Measurements from ENCODE around the gene CPHXL. TPM values are rescaled to one million over a fixed set of nuclear protein-coding genes. Genes with fewer than 3 reads are reported as not detected.
A peak's percentile ranks its signal among the peaks of the same experiment; 100 is the strongest.

The CPHXL gene
- not detected for total RNA-seq
- polyA plus RNA-seq, result not detected
- total RNA-seq, result 0 reads per million in 6 experiments

DNA sequence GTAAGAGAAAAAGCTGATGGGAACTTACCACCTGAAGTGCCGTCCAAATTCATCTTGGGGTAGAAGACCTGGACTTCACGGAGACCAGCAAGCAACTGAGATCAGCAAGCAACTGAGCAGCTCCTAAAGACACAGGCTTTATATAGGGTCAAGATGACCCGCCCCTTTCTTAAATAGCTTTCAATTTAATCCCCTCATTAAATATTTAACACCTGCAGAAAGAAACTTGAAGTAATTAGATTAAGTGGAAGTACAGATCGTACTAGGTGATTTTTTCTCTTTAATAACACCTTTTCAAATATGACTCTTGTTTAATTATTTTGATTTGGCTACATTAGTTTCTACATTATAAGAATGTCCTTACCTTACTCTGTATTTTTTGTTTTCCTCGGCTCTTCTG lies at the start of gene CPHXL:
CPHXL (minus strand) TSS at position 101 of the 400 bp plus-strand sequence; CDS start at position 53, 48 bp downstream.
- H3K27ac Mint-ChIP-seq, result no peak within 1 kb of the TSS
- no peaks in the 10 kb centered on the region for H3K36me3 Mint-ChIP-seq
- POLR2A ChIA-PET, result no interaction called here
- H3K4me1 Mint-ChIP-seq, result no peaks in the 10 kb centered on the region
- no peak within 1 kb of the TSS for H3K4me3 Mint-ChIP-seq
- peaks cover 0 to 13% (median 4%) of the 10 kb centered on the region in 9 donors for H3K9me3 Mint-ChIP-seq
- ATAC-seq (no peak), DNase-seq (no peak)
- peaks cover 0 to 9% (median 7%) of the 10 kb centered on the region in 5 donors for H3K27me3 Mint-ChIP-seq

DNA sequence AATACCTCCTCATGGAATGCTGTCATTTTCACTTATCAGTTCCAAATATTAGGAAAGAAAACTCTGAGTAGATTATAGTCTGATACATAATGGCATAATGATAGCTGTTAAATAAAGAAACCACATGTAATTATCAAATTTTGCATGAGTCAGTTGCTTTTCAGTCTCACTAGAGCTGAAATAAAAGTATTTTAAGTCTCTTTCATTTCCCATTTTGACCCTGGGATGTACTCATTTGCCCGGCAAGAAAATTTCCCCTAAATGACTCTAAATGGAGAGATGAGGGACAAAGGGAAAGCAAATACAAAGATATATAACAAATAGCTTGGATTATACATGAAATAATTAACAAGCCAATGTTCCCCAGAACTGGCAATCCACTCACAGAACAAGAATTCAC lies 47.9 kb upstream of the CPHXL start:
- H3K4me1 Mint-ChIP-seq, result no peaks in the 10 kb centered on the region
- peaks cover 0 to 6% (median 0%) of the 10 kb centered on the region in 9 donors for H3K9me3 Mint-ChIP-seq
- H3K27me3 Mint-ChIP-seq, result peaks cover 13 to 53% (median 30%) of the 10 kb centered on the region in 5 donors
- H3K36me3 Mint-ChIP-seq, result peaks cover 0 to 10% (median 0%) of the 10 kb centered on the region in 3 donors
- POLR2A ChIA-PET, result no interaction called here
- no peak for ATAC-seq
- no peak overlapping the region for H3K27ac Mint-ChIP-seq
- no peak for DNase-seq
- H3K4me3 Mint-ChIP-seq, result no peak overlapping the region

DNA sequence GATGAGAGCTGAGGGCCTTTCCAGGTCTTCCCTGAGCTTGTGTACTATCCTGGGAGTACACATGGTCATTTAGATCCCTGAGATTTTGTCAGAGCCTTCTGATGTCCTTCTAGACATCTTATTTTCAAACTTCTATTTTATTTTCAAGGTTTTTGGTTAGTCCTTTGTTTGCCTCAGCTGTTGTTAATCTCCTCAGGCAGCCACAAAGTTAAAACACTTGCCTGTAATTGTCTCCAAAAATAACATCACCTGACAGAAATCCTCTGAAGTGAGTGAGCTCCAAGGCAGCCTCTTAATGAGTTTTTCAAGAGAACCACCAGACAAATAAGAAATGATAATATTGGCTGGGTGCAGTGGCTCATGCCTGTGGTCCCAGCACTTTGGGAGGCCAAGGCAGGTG lies 43.8 kb upstream of the CPHXL start:
- no peak overlapping the region for H3K27ac Mint-ChIP-seq
- peaks cover 6 to 24% (median 17%) of the 10 kb centered on the region in 5 donors for H3K27me3 Mint-ChIP-seq
- H3K36me3 Mint-ChIP-seq, result peaks cover 0 to 10% (median 0%) of the 10 kb centered on the region in 3 donors
- H3K4me1 Mint-ChIP-seq, result no peaks in the 10 kb centered on the region
- no peak for DNase-seq
- POLR2A ChIA-PET, result no interaction called here
- ATAC-seq, result no peak
- peaks cover 0 to 6% (median 0%) of the 10 kb centered on the region in 9 donors for H3K9me3 Mint-ChIP-seq
- H3K4me3 Mint-ChIP-seq, result no peak overlapping the region

DNA sequence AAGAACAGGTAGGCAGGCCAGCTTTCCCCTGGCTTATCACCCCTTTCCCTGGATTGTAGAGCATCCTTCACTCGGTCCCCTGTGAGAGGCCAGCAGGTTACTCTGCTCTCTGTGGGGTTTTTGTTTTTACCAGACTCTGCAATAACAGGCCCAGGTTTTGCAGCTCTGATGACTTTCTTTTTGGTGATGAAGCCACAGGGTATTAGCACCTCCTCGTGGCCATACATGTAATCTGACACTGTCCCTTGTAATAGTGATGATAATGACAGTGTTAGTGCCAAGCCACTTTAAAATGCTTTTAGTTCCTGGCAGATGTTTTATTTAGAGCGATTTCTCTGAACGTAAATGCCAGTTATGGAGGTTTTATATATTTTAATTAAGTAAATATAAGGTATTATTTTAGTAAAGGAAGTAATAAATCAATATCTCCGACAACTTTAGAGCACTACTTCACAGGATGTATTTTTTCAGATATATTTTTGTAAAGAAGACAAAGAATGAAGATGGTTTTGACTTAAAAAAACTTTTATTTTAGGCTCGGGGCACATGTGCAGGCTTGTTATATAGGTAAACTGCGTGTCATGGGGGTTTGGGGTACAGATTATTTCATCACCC lies 38.0 kb upstream of the CPHXL start:
- Mint-ChIP-seq H3K27ac (peak overlapping the region in 3 of 10 donors; percentile 15 to 40 (median 35)), H3K4me3 (no peak overlapping the region), H3K27me3 (peaks cover 4 to 11% (median 7%) of the 10 kb centered on the region in 5 donors), H3K36me3 (no peaks in the 10 kb centered on the region), H3K4me1 (peaks cover 0 to 5% (median under 1%) of the 10 kb centered on the region in 4 donors), H3K9me3 (no peaks in the 10 kb centered on the region)
- ATAC-seq (peak; percentile 98 to 99), DNase-seq (peak; percentile 9 to 73 (median 56))
- POLR2A ChIA-PET, result interaction anchor here (1.3 kb wide), 2 partner anchors 115 to 117 kb away, joined by 4 to 5 read pairs; partner anchors contain the start of genes KARS1 and TERF2IP

DNA sequence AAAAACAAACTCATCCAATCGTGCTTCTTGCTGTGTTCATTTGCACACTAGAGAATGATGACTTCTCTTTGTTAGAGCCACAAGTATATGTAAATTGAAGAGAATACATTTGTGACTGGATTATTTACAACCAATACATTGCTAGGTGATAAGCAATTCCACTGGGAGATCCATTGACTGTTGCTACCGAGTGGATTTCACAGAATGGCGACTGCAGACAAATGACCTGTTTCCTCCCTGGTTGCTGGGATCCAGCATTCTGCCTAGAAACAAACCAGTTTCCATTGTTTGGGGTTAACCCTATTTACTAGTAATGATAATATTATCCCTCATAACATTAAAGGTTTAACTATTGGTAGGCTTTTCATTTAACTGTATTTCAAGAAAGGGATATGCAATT lies 36.9 kb upstream of the CPHXL start:
- Mint-ChIP-seq H3K27ac (no peak overlapping the region), H3K27me3 (peaks cover 4 to 11% (median 7%) of the 10 kb centered on the region in 5 donors), H3K36me3 (no peaks in the 10 kb centered on the region), H3K4me3 (no peak overlapping the region), H3K4me1 (peaks cover 0 to 6% (median under 1%) of the 10 kb centered on the region in 4 donors), H3K9me3 (no peaks in the 10 kb centered on the region)
- ATAC-seq (no peak), DNase-seq (no peak)
- POLR2A ChIA-PET, result interaction anchor here (1.3 kb wide), 2 partner anchors 114 to 116 kb away, joined by 4 to 5 read pairs; partner anchors contain the start of genes KARS1 and TERF2IP

DNA sequence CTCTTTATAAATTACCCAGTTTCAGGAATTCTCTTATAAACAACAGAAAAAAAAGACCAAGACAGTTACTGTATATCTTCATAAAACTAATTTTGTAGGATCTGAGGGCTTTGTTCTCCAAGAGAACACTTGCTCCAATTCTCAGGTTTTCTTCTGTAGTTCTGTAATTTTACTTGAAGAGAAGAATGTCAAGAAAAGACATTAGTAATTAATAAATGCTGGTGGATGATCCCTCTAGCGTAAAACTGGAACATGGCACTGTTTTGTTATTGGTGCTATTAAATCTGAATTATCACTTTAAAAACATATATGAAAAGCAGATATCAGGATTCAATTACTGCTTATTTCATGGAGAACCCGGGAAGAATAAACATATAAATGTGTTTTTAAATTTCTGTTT lies 36.5 kb upstream of the CPHXL start:
- no peak overlapping the region for H3K27ac Mint-ChIP-seq
- H3K9me3 Mint-ChIP-seq, result no peaks in the 10 kb centered on the region
- DNase-seq (no peak), ATAC-seq (no peak)
- peaks cover 2 to 11% (median 7%) of the 10 kb centered on the region in 5 donors for H3K27me3 Mint-ChIP-seq
- POLR2A ChIA-PET, result no interaction called here
- peaks cover 0 to 6% (median under 1%) of the 10 kb centered on the region in 4 donors for H3K4me1 Mint-ChIP-seq
- H3K4me3 Mint-ChIP-seq, result no peak overlapping the region
- no peaks in the 10 kb centered on the region for H3K36me3 Mint-ChIP-seq

DNA sequence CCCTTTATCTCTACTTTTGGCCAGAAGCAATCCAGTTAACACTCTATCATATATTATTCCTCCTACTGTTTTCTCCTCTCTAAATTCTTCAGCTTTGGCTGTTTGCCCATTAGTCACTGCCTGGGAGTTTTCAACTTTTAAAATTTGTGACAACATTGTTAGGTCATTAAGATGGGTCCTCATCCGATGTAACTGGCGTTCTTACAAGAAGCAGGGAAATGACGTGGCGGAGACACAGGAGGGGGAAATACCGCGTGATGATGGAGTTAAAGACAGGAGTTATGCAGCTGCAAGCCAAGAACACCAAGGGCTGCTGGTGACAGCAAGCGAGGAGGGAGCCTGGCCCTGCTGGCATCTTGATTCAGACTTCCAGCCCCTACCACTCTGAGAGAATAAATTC lies 34.8 kb upstream of the CPHXL start:
- H3K9me3 Mint-ChIP-seq, result no peaks in the 10 kb centered on the region
- peaks cover 2 to 11% (median 5%) of the 10 kb centered on the region in 5 donors for H3K27me3 Mint-ChIP-seq
- peak overlapping the region in 1 of 10 donors; percentile 61 for H3K27ac Mint-ChIP-seq
- DNase-seq, result no peak
- no peak overlapping the region for H3K4me3 Mint-ChIP-seq
- peaks cover 0 to 6% (median under 1%) of the 10 kb centered on the region in 4 donors for H3K4me1 Mint-ChIP-seq
- POLR2A ChIA-PET, result no interaction called here
- H3K36me3 Mint-ChIP-seq, result no peaks in the 10 kb centered on the region
- ATAC-seq, result no peak

DNA sequence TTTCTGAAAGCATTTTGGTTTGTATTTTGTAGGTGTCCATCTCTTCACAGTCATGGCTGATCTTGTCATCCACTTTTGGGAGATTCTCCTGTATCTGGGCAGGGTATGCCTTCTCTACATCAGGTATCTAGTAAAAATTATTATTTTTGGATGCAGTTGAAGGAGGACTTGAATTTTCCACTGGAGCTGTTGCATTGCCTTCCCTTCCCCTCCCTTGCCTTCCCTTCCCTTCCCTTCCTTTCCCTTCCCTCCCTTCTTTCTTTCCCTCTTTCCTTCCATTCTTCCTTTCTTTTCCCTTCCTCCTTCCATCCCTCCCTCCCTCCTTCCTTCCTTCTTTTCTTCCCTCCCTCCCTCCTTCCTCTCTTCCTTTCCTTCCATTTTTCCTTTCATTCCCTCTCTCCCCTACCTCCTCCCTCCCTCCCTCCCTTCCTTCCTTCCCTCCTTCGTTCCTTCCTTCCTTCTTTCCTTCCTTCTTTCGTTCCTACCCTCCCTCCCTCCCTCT lies 33.8 kb upstream of the CPHXL start:
- Mint-ChIP-seq H3K4me3 (no peak overlapping the region), H3K36me3 (no peaks in the 10 kb centered on the region), H3K9me3 (no peaks in the 10 kb centered on the region), H3K27ac (no peak overlapping the region), H3K4me1 (peaks cover 0 to 6% (median under 1%) of the 10 kb centered on the region in 4 donors), H3K27me3 (peaks cover 2 to 11% (median 5%) of the 10 kb centered on the region in 5 donors)
- POLR2A ChIA-PET, result no interaction called here
- ATAC-seq (no peak), DNase-seq (no peak)

DNA sequence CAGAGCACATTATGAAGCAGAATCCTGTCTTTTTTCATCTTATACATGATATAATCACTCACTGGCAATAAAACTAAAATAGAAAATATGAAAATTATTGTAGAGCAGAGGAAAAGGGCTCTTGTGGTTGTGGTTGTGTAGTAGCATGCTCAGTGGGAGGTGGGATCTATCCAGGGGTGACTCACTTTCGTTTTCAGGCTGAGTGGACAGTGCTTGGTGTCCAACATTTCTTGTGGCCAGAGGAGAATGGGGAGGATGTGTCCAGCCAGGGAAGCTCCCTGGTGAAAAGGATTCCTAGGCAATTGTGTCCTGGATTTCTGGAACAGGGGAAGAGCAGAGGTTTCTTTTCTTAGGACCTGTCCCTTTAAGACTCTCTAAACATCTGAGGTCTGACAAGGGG lies 31.9 kb upstream of the CPHXL start:
- Mint-ChIP-seq H3K9me3 (no peaks in the 10 kb centered on the region), H3K27ac (peak overlapping the region in 1 of 10 donors; percentile 5), H3K4me1 (peaks cover 0 to 6% (median 0%) of the 10 kb centered on the region in 4 donors), H3K4me3 (no peak overlapping the region), H3K36me3 (no peaks in the 10 kb centered on the region), H3K27me3 (peaks cover 3 to 14% (median 5%) of the 10 kb centered on the region in 5 donors)
- no peak for ATAC-seq
- POLR2A ChIA-PET, result no interaction called here
- no peak for DNase-seq

DNA sequence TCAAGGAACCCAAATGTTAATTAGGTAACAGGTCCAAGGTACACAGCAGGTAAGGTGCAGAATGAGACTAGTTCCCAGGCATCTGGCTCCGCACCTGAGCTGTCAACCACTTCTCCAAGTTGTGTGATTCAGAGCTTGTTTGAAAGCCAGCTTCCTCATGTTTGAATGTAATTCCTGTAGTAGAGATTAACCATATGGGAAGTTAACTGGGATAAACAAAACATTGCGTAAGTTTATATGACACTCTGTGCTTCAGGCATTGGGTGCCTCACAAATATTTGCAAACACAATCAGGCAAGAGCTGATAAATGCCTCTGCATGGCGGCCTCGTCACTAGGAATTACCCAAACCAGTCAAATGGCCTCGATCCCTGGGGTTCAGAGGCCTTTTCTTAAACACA lies 27.9 kb upstream of the CPHXL start:
- peaks cover 0 to under 1% (median 0%) of the 10 kb centered on the region in 9 donors for H3K9me3 Mint-ChIP-seq
- POLR2A ChIA-PET, result no interaction called here
- no peak overlapping the region for H3K4me3 Mint-ChIP-seq
- H3K27me3 Mint-ChIP-seq, result peaks cover 4 to 20% (median 7%) of the 10 kb centered on the region in 5 donors
- DNase-seq (no peak), ATAC-seq (no peak)
- no peak overlapping the region for H3K27ac Mint-ChIP-seq
- H3K4me1 Mint-ChIP-seq, result peaks cover 0 to 1% (median 0%) of the 10 kb centered on the region in 4 donors
- H3K36me3 Mint-ChIP-seq, result no peaks in the 10 kb centered on the region

DNA sequence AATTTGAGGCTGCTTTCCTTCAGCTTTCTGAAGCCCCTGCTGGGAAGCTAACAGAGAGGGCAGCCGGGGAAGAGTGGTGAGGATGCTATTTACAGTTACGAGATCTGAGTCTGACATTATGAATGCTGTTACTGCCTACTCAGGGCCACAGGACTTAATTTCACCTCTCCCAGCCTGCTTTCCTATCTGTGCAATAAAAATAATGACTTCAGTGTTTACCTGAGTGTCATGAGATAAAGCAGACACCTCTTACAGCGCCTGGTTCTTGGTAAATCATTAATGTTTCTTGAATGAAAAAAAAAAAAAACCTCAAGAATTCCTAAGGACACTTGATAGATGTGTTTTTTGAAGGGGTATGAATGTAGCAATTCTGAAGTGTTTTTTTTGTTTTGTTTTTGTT lies 24.2 kb upstream of the CPHXL start:
- Mint-ChIP-seq H3K9me3 (peaks cover 0 to 14% (median 0%) of the 10 kb centered on the region in 9 donors), H3K27ac (no peak overlapping the region), H3K27me3 (peaks cover 15 to 43% (median 17%) of the 10 kb centered on the region in 5 donors), H3K4me3 (no peak overlapping the region), H3K4me1 (no peaks in the 10 kb centered on the region), H3K36me3 (peaks cover 0 to 5% (median 0%) of the 10 kb centered on the region in 3 donors)
- POLR2A ChIA-PET, result no interaction called here
- ATAC-seq, result no peak
- no peak for DNase-seq

DNA sequence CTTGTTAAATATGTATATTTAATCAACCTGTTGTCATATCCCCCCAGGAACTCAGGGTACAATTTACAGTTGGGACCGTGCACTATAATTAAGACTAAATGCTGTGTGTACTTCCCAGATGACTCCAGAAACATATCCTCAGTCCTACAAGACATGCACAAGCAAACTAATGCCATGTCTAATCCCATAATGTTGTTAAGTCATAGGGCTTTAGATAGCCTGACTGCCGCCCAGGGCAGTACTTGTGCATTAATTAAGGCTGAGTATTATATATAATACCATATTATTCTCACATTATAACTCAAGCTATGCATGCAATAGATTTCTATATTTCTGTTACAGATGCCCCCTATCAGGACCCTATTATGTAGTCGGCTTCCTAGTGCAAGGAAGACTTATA lies 20.1 kb upstream of the CPHXL start:
- Mint-ChIP-seq H3K4me3 (no peak overlapping the region), H3K36me3 (peaks cover 0 to 20% (median 1%) of the 10 kb centered on the region in 3 donors), H3K9me3 (peaks cover 6 to 28% (median 16%) of the 10 kb centered on the region in 9 donors), H3K4me1 (no peaks in the 10 kb centered on the region), H3K27me3 (peaks cover 17 to 46% (median 24%) of the 10 kb centered on the region in 5 donors), H3K27ac (no peak overlapping the region)
- DNase-seq, result no peak
- no peak for ATAC-seq
- POLR2A ChIA-PET, result no interaction called here

DNA sequence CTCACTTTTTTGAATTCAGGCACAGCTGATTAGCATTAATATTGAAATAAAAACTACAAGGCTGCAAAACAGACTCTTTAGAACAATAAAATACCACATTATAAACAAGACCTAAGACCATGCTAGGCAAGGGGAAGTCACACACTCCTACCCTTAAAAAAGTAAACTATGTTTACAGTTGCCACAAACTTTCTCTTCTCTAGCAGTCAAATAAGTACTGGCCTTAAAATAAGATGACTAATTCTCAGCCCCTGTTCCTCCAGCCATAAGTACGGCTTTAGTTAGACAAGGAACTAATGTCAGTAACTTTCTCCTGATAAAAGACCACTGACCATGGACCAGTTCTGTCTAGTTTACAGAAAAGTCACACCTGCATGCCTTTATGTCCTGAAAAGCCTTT lies 19.5 kb upstream of the CPHXL start:
- ATAC-seq (no peak), DNase-seq (no peak)
- peaks cover 17 to 46% (median 25%) of the 10 kb centered on the region in 5 donors for H3K27me3 Mint-ChIP-seq
- peaks cover 0 to 20% (median 1%) of the 10 kb centered on the region in 3 donors for H3K36me3 Mint-ChIP-seq
- H3K9me3 Mint-ChIP-seq, result peaks cover 6 to 28% (median 16%) of the 10 kb centered on the region in 9 donors
- H3K4me1 Mint-ChIP-seq, result no peaks in the 10 kb centered on the region
- no peak overlapping the region for H3K27ac Mint-ChIP-seq
- no peak overlapping the region for H3K4me3 Mint-ChIP-seq
- POLR2A ChIA-PET, result no interaction called here

All from naive thymus-derived CD8-positive, alpha-beta T cell (primary cell).